HepG2 (cell line): ENCODE data around the gene RPL32. TPM values are rescaled to one million over a fixed set of nuclear protein-coding genes. Genes with fewer than 3 reads are reported as not detected.

Experiments
- ATAC-seq: fragments of 200-7000 bp; cut with Tn5 transposase; 3 replicates; pipeline ENCODE4 v1.9.1; 2020; ENCODE audit warnings: mild to moderate bottlenecking, moderate library complexity
- BruUV-seq: library from RNA; stranded (reverse); fragments of 400-500 nt; replicated peaks from 2 replicates; lab custom pipeline; 2021; lab: Mats Ljungman, UMichigan
- CTCF ChIA-PET: fragments of 300-600 bp; formaldehyde crosslinking; extraction: SDS; loops from one replicate; lab custom pipeline; 2021; ENCODE audit warnings: low total read pairs, inconsistent platforms, low intra/inter-chr PET ratio; lab: Yijun Ruan, JAX
- POLR2A ChIA-PET: fragments of 350-600 bp; sonication (Branson Sonifier 250); formaldehyde crosslinking; loops from one replicate; lab custom pipeline; 2020; ENCODE audit warnings: antibody characterized with exemption, inconsistent platforms; lab: Yijun Ruan, JAX
- DNase-seq: peaks from one replicate; pipeline ENCODE4 v3.0.0-alpha.2; 2015; ENCODE audit warnings: low spot score
- FAIRE-seq: peaks from 3 replicates; lab custom pipeline; 2011; peaks lifted over from hg19 to GRCh38; lab: Jason Lieb, UNC
- H2AFZ ChIP-seq: one replicate; pipeline ENCODE4 v1.6.1; 2011; ENCODE audit warnings: low read length, inconsistent platforms
- H3K27ac ChIP-seq: fragments of 300-600 bp; 3 replicates; pipeline ENCODE4 v1.8.0; 2011; ENCODE audit warnings: mixed run types, mild to moderate bottlenecking, mixed read lengths, low read length, inconsistent platforms; ENCODE audit not compliant: insufficient read depth; ENCODE audit errors: extremely low read length
- H3K27me3 ChIP-seq, 2 experiments: fragments of 200-600 bp in 1 of 2; 2 replicates in 1 of 2; 3 replicates in 1 of 2; pipeline versions ENCODE4 v1.6.0 to v1.8.0; 2011; ENCODE audit warnings: low read length in 2 of 2, mild to moderate bottlenecking in 2 of 2, moderate library complexity in 2 of 2, inconsistent platforms in 1 of 2; ENCODE audit not compliant: insufficient read depth in 2 of 2, control insufficient read depth in 1 of 2
- H3K36me3 ChIP-seq, 2 experiments: fragments of 200-600 bp in 1 of 2; replicated peaks in 1 of 2; 2 replicates in 1 of 2; 3 replicates in 1 of 2; pipeline versions ENCODE4 v1.5.1 to v1.8.0; 2011; ENCODE audit warnings: low read length in 2 of 2, inconsistent platforms in 1 of 2; ENCODE audit not compliant: insufficient read depth in 2 of 2, control insufficient read depth in 1 of 2
- H3K4me1 ChIP-seq: 2 replicates; pipeline ENCODE4 v1.5.1; 2012; ENCODE audit warnings: low read length, inconsistent platforms; ENCODE audit not compliant: insufficient read depth
- H3K4me2 ChIP-seq: 2 replicates; pipeline ENCODE4 v1.6.0; 2011; ENCODE audit warnings: low read depth, low read length, inconsistent platforms
- H3K4me3 ChIP-seq, 3 experiments: fragments of 200-600 bp in 1 of 3; sonication (generic), shearing (Covaris generic) in 1 of 3; replicated peaks in 1 of 3; 2 replicates each; pipeline ENCODE4 v1.5.1; 2011 to 2016; ENCODE audit warnings: low read length in 3 of 3, inconsistent platforms in 2 of 3, low read depth in 2 of 3, mild to moderate bottlenecking in 2 of 3, control low read depth in 1 of 3, mixed read lengths in 1 of 3; ENCODE audit not compliant: insufficient read depth in 1 of 3
- H3K79me2 ChIP-seq: one replicate; pipeline ENCODE4 v1.6.1; 2011; ENCODE audit warnings: low read length, inconsistent platforms; ENCODE audit not compliant: insufficient read depth
- H3K9ac ChIP-seq: 2 replicates; pipeline ENCODE4 v1.6.0; 2011; ENCODE audit warnings: mild to moderate bottlenecking, low read depth, low read length, inconsistent platforms; ENCODE audit not compliant: insufficient read depth
- H3K9me3 ChIP-seq: 2 replicates; pipeline ENCODE4 v1.5.1; 2012; ENCODE audit warnings: mild to moderate bottlenecking, low read length
- H4K20me1 ChIP-seq: 2 replicates; pipeline ENCODE4 v1.6.0; 2011; ENCODE audit warnings: inconsistent platforms, mild to moderate bottlenecking, low read length, moderate library complexity; ENCODE audit not compliant: insufficient read depth
- AHR ChIP-seq: IDR thresholded peaks from 2 replicates; pipeline ENCODE4 v1.6.1; 2018; ENCODE audit warnings: missing genetic modification reagents, missing compliant biosample characterization
- CCDC6 ChIP-seq: sonication (generic); formaldehyde crosslinking; IDR thresholded peaks from 2 replicates; pipeline ENCODE4 v1.8.1; 2022; ENCODE audit warnings: mild to moderate bottlenecking, missing genetic modification reagents, moderate library complexity
- CENPX ChIP-seq: sonication (generic); formaldehyde crosslinking; IDR thresholded peaks from 2 replicates; pipeline ENCODE4 v1.9.0; 2021; ENCODE audit warnings: mild to moderate bottlenecking, missing genetic modification reagents, moderate library complexity
- FOXA3 ChIP-seq: IDR thresholded peaks from 2 replicates; pipeline ENCODE4 v1.6.1; 2016; ENCODE audit warnings: missing genetic modification reagents, missing compliant biosample characterization
- KLF9 ChIP-seq: IDR thresholded peaks from 2 replicates; pipeline ENCODE4 v1.6.1; 2016; ENCODE audit warnings: low read depth
- MED8 ChIP-seq: sonication (generic); formaldehyde crosslinking; IDR thresholded peaks from 2 replicates; pipeline ENCODE4 v1.8.1; 2023; ENCODE audit warnings: mild to moderate bottlenecking, missing genetic modification reagents; ENCODE audit not compliant: insufficient replicate concordance
- NFE2L1 ChIP-seq: sonication (generic); formaldehyde crosslinking; IDR thresholded peaks from 2 replicates; pipeline ENCODE4 v1.4.0; 2020; ENCODE audit warnings: missing genetic modification reagents, mild to moderate bottlenecking, borderline replicate concordance
- RORA ChIP-seq: sonication (generic); formaldehyde crosslinking; IDR thresholded peaks from 2 replicates; pipeline ENCODE4 v1.5.0; 2020; ENCODE audit warnings: mild to moderate bottlenecking, missing genetic modification reagents, moderate library complexity
- ZFAT ChIP-seq: sonication (generic); formaldehyde crosslinking; conservative IDR thresholded peaks from 2 replicates; pipeline ENCODE4 v1.8.1; 2023; ENCODE audit warnings: missing genetic modification reagents, inconsistent platforms
- ZNF468 ChIP-seq: sonication (generic); formaldehyde crosslinking; IDR thresholded peaks from 2 replicates; pipeline ENCODE4 v1.8.0; 2022; ENCODE audit warnings: mild to moderate bottlenecking, moderate library complexity, missing genetic modification reagents
- ZNF557 ChIP-seq: sonication (generic); formaldehyde crosslinking; IDR thresholded peaks from 2 replicates; pipeline ENCODE4 v1.4.0; 2020; ENCODE audit warnings: missing genetic modification reagents
- ZNF773 ChIP-seq: sonication (generic); formaldehyde crosslinking; IDR thresholded peaks from 2 replicates; pipeline ENCODE4 v1.4.0; 2020; ENCODE audit warnings: missing genetic modification reagents, borderline replicate concordance
- ZNF883 ChIP-seq: sonication (generic); formaldehyde crosslinking; IDR thresholded peaks from 2 replicates; pipeline ENCODE4 v1.5.1; 2020; ENCODE audit warnings: mild to moderate bottlenecking, missing genetic modification reagents; ENCODE audit errors: not compliant biosample characterization
- WGBS: methylation state at CpG from one replicate; pipeline ENCODE4 v1.1.6; 2017; ENCODE audit warnings: low lambda C conversion rate; 5-methylcytosine and 5-hydroxymethylcytosine counted together
- in situ Hi-C: cut with HindIII; loops from 2 replicates; pipeline ENCODE4 v1.10.0; 2017; ENCODE audit warnings: low pct_unique_long_range_greater_than_20kb; ENCODE audit not compliant: extremely low pct_ligation_motif_present
- intact Hi-C: fragments of 100-400 bp; cut with micrococcal nuclease; formaldehyde crosslinking; loops from one replicate; pipeline ENCODE4 v1.10.0; 2022; ENCODE audit not compliant: unreplicated experiment
- polyA plus RNA-seq, 8 experiments: library from polyadenylated mRNA; depleted of rRNA in 3 of 8; stranded (reverse) in 7 of 8; unstranded in 1 of 8; fragments of >200 nt; fragmentation: Illumina TruSeq in 4 of 8; extraction: Trizol in 4 of 8; gene quantifications; 2 replicates each; pipeline versions ENCODE4 v1.2.1 to v1.2.3, GENCODE V29; 2011 to 2016; ENCODE audit warnings: low read depth in 4 of 8, missing spikeins in 1 of 8, mixed read lengths in 1 of 8; ENCODE audit not compliant: insufficient read depth in 1 of 8
- total RNA-seq, 5 experiments: library from RNA; depleted of rRNA; stranded (reverse); fragments of >200 nt; fragmentation: Illumina TruSeq; extraction: Trizol; gene quantifications; 2 replicates each; pipeline ENCODE4 v1.2.3, GENCODE V29; 2016; ENCODE audit warnings: low read depth in 1 of 5
- TF ChIP-seq, protein P1 (sequence below): sonication (generic); formaldehyde crosslinking; IDR thresholded peaks from 2 replicates; pipeline ENCODE4 v1.4.0; 2020; ENCODE audit warnings: missing genetic modification reagents, low read depth, mild to moderate bottlenecking, borderline replicate concordance
- TF ChIP-seq, protein P2 (sequence below): sonication (generic); formaldehyde crosslinking; IDR thresholded peaks from 2 replicates; pipeline ENCODE4 v1.5.0; 2020; ENCODE audit warnings: mild to moderate bottlenecking, missing genetic modification reagents, moderate library complexity
- TF ChIP-seq, protein P3 (sequence below): fragments of 450-650 bp; IDR thresholded peaks from 2 replicates; pipeline ENCODE4 v1.6.1; 2016
- TF ChIP-seq, protein P4 (sequence below): IDR thresholded peaks from 2 replicates; pipeline ENCODE4 v1.6.1; 2016; ENCODE audit warnings: low read depth, borderline replicate concordance

Gene RPL32
- total and polyA plus RNA-seq, 2 of the 13 experiments (the other 11 are each of a cell fraction or from before 2014, with no cell fraction given): 1,781 to 2,401 TPM

DNA sequence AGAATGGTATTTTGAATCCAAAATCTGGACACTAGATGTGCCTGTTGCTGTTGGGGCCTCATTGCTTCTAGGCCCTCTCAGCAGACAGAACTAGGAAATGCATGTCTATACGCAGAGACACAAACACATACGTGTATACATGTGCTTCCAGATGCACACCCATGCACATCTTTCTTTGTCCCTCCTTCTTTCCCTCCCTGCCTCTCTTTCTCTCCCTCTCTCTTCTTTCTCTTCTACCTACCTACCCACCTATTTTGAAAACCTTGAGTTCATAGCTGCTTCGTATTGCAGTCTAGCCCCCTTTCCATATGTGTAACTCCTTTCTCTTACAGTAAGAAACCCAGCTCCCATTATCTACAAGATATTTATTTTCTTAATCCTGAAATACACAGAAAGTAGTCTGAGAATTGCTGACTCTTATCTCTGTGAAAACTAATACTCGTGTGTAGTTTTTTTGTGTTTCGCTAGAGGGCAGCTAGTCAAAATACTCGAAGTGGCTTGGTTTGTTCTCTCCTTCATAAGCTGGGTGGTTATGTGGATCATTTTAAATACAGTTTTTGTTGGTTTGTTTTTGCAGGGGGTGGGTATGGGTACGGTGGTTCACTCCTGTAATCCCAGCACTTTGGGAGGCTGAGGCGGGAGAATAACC is 18.5 kb downstream of the RPL32 start (continued):
- TF ChIP-seq, protein P1, sequence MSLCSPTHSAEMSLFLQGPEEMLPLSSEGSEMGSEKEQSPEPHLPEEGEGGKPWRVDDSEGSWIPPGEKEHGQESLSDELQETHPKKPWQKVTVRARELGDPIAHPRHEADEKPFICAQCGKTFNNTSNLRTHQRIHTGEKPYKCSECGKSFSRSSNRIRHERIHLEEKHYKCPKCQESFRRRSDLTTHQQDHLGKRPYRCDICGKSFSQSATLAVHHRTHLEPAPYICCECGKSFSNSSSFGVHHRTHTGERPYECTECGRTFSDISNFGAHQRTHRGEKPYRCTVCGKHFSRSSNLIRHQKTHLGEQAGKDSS (CRISPR knock-in tag): no peak
- no peak for TF ChIP-seq ZFAT
- no peak for TF ChIP-seq FOXA3 (CRISPR knock-in tag)
- TF ChIP-seq, protein P2, sequence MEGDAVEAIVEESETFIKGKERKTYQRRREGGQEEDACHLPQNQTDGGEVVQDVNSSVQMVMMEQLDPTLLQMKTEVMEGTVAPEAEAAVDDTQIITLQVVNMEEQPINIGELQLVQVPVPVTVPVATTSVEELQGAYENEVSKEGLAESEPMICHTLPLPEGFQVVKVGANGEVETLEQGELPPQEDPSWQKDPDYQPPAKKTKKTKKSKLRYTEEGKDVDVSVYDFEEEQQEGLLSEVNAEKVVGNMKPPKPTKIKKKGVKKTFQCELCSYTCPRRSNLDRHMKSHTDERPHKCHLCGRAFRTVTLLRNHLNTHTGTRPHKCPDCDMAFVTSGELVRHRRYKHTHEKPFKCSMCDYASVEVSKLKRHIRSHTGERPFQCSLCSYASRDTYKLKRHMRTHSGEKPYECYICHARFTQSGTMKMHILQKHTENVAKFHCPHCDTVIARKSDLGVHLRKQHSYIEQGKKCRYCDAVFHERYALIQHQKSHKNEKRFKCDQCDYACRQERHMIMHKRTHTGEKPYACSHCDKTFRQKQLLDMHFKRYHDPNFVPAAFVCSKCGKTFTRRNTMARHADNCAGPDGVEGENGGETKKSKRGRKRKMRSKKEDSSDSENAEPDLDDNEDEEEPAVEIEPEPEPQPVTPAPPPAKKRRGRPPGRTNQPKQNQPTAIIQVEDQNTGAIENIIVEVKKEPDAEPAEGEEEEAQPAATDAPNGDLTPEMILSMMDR (CRISPR knock-in tag): peak; percentile 44; the same call in 1 of the 2 replicates
- no peak for TF ChIP-seq KLF9 (CRISPR knock-in tag)
- TF ChIP-seq, protein P3, sequence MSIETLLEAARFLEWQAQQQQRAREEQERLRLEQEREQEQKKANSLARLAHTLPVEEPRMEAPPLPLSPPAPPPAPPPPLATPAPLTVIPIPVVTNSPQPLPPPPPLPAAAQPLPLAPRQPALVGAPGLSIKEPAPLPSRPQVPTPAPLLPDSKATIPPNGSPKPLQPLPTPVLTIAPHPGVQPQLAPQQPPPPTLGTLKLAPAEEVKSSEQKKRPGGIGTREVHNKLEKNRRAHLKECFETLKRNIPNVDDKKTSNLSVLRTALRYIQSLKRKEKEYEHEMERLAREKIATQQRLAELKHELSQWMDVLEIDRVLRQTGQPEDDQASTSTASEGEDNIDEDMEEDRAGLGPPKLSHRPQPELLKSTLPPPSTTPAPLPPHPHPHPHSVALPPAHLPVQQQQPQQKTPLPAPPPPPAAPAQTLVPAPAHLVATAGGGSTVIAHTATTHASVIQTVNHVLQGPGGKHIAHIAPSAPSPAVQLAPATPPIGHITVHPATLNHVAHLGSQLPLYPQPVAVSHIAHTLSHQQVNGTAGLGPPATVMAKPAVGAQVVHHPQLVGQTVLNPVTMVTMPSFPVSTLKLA: peak; percentile 30; the same call in 1 of the 2 replicates

DNA sequence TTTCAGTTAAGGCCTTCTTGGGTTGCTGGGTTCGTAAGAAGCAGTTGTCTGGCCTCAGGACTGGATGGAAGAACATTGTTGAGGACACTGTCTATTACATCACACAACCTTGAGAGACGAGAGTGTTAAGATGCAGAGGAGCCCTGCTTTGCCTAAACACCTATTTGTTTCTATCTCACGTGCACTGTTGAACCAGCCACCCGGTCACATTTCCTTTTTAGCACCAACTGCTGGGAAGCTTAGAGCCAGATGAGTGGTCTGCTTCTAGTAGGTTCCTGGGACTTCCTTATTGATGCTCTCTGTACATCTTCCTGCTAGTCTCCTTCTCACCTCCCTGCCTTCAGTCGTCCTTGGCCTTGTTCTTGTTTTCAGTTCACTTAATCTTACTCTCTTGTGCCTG is 22.6 kb downstream of the RPL32 start:
- no peak for FAIRE-seq
- no peak for DNase-seq
- Histone ChIP-seq H3K4me3 (no peak overlapping the region), H3K36me3 (no peaks in the 10 kb centered on the region), H3K79me2 (no peaks in the 10 kb centered on the region), H2AFZ (no peak overlapping the region), H3K9me3 (no peaks in the 10 kb centered on the region), H3K27me3 (peaks cover 16 to 62% of the 10 kb centered on the region in 2 experiments), H3K9ac (no peak overlapping the region), H3K27ac (no peak overlapping the region), H3K4me1 (no peaks in the 10 kb centered on the region), H4K20me1 (no peaks in the 10 kb centered on the region), H3K4me2 (no peak overlapping the region)
- ChIA-PET CTCF (no interaction called here), POLR2A (interaction anchor here (1.4 kb wide), 1 partner anchor 15 kb away, joined by 3 read pairs; no protein-coding TSS in a partner anchor)
- in situ Hi-C loops: no loop called here
- WGBS: 14% methylated on average over 5 of the region's 5 CpGs
- ATAC-seq: no peak
- no TSS peak for BruUV-seq
- intact Hi-C loops: no loop called here
- TF ChIP-seq ZNF773 (CRISPR knock-in tag) (no peak), AHR (CRISPR knock-in tag) (no peak), ZNF468 (CRISPR knock-in tag) (no peak), MED8 (CRISPR knock-in tag) (no peak), ZNF557 (CRISPR knock-in tag) (no peak), CCDC6 (CRISPR knock-in tag) (no peak), CENPX (CRISPR knock-in tag) (no peak), ZNF883 (CRISPR knock-in tag) (no peak), NFE2L1 (CRISPR knock-in tag) (no peak), RORA (CRISPR knock-in tag) (no peak)
- TF ChIP-seq, protein P4, sequence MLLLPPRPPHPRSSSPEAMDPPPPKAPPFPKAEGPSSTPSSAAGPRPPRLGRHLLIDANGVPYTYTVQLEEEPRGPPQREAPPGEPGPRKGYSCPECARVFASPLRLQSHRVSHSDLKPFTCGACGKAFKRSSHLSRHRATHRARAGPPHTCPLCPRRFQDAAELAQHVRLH: no peak
